ENCODE results near the gene WIPF2.

WIPF2 gene

DNA sequence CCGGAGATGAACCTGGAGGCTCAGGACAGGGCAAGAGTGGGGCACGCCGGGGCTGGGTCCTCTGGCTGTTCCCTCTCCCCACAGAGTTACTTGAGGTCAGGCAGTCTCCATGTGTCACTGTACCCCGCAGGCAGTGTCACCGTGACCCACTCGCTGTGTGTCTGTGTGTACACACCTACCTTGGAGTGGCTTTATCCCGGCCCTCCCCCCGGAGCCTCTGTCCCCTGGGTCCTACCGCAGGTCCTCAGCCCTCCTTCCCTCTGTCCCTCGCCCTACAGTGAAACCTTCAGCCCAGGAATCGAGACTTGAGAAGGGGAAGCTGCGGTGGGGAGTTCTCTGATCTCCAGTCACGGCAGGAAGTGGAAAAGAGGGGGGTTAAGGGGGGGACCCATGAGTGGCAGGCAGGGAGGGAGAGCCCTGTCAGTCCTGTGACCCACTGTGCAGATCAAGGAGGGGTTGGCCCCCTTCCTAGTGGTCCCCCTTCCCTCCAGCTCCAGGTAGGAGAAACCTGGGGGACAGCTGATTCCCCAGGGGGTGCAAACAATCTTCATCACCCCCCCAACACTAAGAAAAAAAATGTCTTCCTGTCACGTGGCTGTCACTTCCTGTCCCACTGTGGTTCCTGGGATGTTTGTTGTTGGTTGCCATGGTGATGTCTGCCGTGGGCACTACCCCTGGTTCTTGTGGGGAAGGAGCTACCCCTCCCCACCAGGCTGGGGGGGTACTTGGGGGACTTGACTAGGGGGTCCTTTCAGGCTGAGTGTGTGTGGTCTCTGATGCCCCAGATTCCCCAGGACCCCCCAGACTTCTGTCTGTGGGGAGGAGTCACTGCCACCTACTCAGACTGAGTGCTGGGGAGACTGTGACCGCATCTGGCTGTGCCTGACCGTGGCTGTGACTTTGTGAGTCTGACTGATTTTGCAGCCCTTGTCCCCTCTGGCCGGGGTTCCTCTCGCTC lies 103.5 kb downstream of the WIPF2 start:
- in situ Hi-C loops (cut with HindIII; ENCODE audit: low sequenced_read_pairs): loop anchor here (25.0 kb wide), 2 partner anchors 260 to 335 kb away; partner anchors contain the start of genes MED24, PSMD3 and THRA

DNA sequence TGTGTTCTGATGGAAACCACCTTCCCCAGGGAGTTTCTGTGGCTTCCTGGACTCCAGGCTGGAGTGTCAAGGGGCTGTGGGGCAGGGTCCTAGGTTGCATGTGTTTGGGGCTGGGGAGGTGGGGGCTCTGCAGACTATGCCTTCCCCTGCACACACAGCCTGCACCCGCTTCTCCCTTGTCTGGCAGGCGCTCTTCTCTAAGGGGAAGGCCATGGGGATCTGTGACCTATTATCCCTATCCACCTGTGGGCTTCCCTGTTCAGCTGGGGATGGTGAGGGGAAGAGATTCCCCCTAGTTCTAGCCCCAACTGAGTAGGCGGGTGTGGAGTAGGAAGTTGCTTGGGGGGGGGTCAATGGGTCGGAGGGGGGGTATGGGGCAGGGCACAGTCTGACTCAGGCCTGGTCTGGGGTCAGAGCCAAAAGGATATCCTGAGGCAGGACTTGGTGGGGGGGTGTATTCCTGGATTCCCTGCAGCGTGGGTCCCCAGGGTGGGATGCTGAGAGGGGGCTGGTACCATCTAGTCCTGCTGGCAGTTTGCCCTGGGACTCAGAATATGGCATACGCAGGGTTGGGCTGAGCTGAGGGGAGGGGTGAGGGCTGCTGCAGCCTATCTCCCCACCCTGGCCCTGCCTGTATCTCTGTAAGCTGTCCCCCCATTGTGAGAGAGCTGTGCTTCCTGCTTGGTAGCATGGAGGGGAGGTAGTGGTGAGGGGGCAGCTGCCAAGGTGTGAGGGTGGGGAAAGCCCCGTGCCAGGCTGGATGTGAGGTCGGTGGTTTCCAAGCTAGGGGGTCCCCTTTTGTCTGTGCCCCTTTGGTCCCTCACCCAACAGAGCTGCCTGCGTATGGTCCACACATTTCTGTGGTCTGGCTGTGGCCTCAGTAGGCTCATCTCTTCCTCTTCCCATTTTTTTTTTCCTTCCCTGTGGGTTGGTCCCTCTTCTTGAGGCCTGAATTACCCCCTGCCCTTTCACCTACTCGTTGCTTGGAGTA lies 104.6 kb downstream of the WIPF2 start:
- in situ Hi-C loops (cut with HindIII; ENCODE audit: low sequenced_read_pairs): loop anchor here (25.0 kb wide), 2 partner anchors 261 to 336 kb away; partner anchors contain the start of genes MED24, PSMD3 and THRA

GRCh38 chr17:40325156-40326013 lies 106.3 kb downstream of the WIPF2 start:
- in situ Hi-C loops (cut with HindIII; ENCODE audit: low sequenced_read_pairs): no loop called here

DNA sequence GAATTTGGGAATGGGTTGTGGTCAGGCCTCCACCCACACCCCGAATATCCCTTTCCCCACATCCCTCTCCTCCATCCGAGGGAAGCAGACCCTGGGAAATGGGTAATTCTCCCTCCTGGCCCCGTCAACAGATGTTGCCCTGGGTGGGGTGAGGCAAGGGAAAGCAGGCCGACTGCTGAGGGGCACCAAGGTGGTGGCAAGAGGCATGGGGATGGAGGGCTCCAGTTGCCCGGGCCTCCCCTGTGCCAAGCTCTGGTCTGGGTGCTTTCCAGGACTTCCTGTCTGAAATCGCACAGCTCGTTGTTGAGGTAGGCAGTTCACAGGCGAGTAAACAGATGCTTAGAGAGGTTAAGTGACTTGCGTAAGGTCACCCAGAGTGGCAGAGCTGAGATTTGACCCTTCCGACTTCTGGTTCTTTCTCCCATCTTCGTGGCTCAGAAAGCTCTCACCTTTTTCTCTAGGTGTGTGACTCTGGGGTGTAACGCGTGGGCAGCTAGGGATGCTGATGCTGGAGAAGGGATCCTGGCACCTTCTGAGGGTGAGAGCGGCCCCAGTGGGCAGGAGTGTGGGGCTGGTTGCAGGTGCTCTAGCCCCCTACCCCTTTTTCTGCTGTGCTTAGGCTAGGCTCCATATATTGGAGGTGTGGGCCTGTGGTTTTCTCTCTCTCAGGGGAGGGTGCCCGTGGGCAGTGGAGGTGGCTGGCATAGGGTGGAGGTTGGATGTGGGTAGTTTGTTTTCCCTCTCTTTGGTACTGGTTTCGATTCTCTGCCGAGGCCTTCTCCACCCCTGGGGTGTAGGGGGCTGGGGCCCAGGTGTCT lies 107.1 kb downstream of the WIPF2 start:
- in situ Hi-C loops (cut with HindIII; ENCODE audit: low sequenced_read_pairs): no loop called here

- in situ Hi-C loops (cut with HindIII; ENCODE audit: low sequenced_read_pairs): no loop called here
Observed at GRCh38 chr17:40326832-40327199, 107.7 kb downstream of the WIPF2 start.

DNA sequence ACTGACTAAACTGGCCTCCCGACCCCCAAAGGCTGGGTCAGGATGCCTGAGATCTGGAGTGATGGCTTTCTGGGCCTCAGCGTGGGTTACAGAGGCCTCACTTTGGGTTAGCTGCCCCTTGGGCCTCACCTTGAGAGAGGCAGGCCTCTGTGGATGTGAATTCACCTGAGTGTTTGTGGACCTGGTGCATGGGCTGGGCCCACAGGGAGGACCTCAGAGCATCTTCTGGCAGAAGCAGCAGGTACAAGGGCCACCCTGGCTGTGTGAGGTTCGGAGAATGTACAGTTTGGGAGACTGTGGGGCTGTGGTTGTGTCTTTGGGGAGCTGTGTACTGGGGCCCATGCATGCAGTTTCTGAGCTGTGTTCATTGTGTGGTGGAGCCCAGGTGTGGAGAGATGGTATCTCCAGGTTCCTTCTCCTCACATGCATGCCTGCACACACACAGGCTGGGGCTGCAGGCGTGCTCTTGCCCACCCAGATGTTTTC lies 108.2 kb downstream of the WIPF2 start:
- in situ Hi-C loops (cut with HindIII; ENCODE audit: low sequenced_read_pairs): no loop called here

DNA sequence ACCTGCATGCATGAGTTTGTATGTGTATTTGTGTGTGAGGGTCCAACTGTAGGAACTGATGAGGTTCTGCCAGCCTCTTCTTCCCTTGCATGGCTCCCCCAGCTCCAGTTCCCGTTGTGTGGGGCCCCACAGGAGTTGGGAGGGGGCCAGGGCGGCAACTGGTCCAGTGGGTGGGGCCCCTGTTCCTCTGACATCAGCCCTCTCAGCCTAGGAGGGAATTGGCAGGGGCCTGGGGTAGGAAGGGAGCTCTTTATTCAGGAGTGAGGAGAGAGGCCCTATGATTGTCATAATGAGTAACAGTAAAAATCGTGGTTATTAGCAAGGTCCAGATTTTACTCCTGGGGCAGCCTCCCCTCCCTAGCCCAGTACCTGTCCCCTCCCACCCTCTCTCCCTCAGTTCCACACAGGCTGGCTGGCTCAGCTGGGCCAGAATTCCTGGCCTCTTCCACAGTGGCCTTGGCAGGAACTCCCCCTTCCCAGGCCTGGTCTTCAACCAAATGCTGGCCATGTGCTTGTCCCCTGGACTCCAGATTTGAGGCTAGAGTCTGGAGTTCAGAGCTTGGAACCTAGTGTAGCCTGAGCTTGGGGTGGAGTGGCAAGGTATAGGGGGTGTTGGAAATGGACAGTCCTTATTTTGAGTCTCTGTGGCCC lies 108.8 kb downstream of the WIPF2 start:
- in situ Hi-C loops (cut with HindIII; ENCODE audit: low sequenced_read_pairs): no loop called here

DNA sequence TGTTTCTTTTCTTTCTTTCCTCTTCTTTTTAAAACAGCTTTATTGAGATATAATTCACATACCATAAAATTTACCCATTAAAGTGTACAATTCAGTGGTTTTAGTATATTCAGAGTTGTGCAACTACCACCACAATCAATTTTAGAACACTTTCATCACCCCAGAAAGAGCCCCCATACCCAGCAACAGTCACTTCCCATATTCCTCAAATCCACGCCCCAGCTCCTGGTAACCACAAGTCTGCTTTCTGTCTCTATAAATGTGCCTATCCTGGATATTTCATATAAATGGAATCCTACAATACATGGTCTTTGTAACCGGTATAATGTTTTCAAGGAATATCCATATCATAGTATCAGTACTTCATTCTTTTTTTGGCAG lies 109.3 kb downstream of the WIPF2 start:
- in situ Hi-C loops (cut with HindIII; ENCODE audit: low sequenced_read_pairs): no loop called here

DNA sequence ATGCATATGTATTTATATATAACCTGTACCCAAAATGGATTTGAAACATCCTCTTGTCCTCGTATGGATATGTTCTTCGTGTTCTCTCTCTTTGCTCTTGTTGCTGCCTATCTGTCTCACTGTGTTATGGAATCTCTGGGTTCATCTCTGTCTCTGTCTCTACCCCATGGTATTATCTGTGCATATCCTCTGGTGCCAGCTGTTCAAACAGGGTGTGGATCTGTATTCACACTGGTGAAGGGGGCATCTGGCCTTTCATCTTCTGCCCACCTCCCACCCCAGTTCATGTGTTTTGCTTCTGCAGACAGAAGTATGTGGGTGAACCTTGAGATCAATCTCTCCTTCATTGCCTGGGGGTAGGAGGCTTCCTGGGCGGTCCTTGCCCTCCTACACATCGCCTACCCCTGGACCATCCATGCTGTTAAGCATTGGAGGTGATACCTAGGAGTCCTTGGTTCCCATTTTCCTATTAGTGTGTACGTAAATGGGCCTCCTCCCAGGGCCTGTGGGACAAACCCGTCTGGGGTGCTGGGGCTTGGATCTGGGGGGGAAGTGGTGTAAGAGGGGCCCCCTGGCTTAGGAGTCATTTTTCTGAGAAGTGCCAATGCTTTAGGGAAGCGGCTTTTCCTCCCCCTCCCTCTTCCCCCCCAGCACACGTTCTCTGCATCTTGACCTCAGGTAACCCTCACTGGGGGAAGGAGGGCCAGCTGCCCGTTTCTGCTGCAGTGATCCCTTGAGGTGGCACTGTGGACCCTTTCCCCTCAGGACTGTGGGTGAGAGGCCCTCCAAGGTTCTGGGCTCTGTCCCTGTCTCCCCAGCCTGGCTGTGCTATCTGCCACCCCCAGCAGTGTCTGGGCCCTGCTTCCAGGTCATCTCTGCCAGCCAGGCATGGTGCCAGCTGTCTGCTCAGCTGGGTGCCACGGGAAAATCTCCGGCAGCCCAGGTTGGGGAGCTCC lies 111.0 kb downstream of the WIPF2 start:
- in situ Hi-C loops (cut with HindIII; ENCODE audit: low sequenced_read_pairs): no loop called here

DNA sequence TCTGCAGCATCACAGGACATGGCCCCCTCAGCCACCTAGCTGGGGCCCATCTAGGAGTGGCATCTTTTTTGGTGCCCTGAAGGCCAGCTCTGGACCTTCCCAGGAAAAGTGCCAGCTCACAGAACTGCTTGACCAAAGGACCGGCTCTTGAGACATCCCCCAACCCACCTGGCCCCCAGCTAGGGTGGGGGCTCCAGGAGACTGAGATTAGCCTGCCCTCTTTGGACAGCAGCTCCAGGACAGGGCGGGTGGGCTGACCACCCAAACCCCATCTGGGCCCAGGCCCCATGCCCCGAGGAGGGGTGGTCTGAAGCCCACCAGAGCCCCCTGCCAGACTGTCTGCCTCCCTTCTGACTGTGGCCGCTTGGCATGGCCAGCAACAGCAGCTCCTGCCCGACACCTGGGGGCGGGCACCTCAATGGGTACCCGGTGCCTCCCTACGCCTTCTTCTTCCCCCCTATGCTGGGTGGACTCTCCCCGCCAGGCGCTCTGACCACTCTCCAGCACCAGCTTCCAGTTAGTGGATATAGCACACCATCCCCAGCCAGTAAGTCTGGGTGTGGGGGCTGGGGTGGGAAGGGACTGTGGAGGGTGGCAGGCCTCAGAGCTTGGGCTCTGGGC lies 111.9 kb downstream of the WIPF2 start:
- in situ Hi-C loops (cut with HindIII; ENCODE audit: low sequenced_read_pairs): no loop called here

DNA sequence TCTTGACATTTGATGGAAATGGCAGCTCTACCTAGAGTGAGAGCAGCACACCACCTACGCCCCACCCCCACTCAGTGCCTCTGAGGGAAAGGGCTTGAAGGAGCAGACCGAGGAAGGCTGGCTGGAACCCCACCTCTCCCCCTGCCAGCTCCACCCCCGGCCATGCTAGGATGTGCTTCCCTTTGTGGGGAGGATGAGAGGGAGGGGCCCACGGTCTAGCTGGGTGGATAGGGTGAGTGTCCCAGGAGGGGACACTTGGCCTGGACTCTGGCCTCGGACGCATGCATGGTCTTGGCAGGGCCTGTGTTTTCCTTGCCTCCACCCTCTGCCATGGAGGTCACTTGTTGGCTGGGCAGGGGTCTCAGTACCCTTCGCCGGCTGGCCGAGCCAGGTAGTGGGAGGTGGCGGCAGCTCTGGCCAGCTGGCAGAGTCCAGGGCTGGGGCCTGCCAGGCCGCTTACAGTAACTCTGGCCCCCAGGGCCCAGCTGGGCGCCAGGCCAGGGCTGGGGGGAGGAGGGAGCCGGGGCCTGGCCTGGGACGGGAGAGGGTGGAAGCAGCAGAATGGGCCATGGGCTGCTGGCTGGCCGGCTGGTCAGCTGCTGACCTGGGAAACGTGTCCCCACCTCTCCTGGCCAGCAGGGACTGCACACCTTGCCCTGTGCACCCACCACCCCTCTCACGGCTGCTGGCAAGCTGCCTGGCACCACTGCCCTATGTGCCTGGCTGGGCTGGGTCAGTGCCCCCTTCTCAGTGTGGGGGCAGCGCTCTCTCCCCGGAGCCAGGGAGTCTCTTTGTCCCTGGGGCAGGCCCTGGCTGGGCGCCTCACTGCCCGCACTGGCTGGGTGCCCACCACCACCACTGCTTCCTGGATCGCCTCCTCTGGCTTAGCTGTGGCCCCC lies 112.9 kb downstream of the WIPF2 start:
- in situ Hi-C loops (cut with HindIII; ENCODE audit: low sequenced_read_pairs): no loop called here
